CD4-positive, alpha-beta T cell (primary cell): ENCODE measurements around the gene CUL7. TPM values are rescaled to one million over a fixed set of nuclear protein-coding genes. Genes with fewer than 3 reads are reported as not detected.
A peak's percentile ranks its signal among the peaks of the same experiment; 100 is the strongest.

Source experiments
- ATAC-seq: fragments of 200-7000 bp; cut with Tn5 transposase; one replicate; pipeline ENCODE4 v1.10.0; 2022; ENCODE audit warnings: mild to moderate bottlenecking; ENCODE audit not compliant: poor library complexity
- CTCF ChIA-PET: fragments of 350-600 bp; sonication (Branson Sonifier 250); formaldehyde crosslinking; loops from one replicate; lab custom pipeline; 2021; ENCODE audit warnings: antibody characterized with exemption, inconsistent platforms; lab: Charles Lee
- POLR2A ChIA-PET: fragments of 350-600 bp; sonication (Branson Sonifier 250); formaldehyde crosslinking; loops from one replicate; lab custom pipeline; 2021; ENCODE audit warnings: antibody characterized with exemption, inconsistent platforms; lab: Charles Lee
- DNase-seq, 14 experiments: peaks; one replicate each; pipeline ENCODE4 v3.0.0-alpha.2; 2013 to 2020; ENCODE audit warnings: mixed read lengths in 2 of 14
- H3K27ac ChIP-seq, 2 donors: one replicate each; pipeline versions ENCODE4 v1.5.1 to v1.7.0; 2013; ENCODE audit warnings: low read length in 2 of 2, low read depth in 1 of 2, mild to moderate bottlenecking in 1 of 2
- H3K27me3 ChIP-seq, 2 experiments: 1 replicate in 1 of 2; 2 replicates in 1 of 2; pipeline versions ENCODE4 v1.6.1 to v1.7.0; 2013; ENCODE audit warnings: low read length in 2 of 2, control low read depth in 1 of 2, mild to moderate bottlenecking in 1 of 2, moderate library complexity in 1 of 2; ENCODE audit not compliant: insufficient read depth in 2 of 2, control insufficient read depth in 1 of 2
- H3K36me3 ChIP-seq: one replicate; pipeline ENCODE4 v1.6.1; 2013; ENCODE audit warnings: low read length, control low read depth; ENCODE audit not compliant: insufficient read depth
- H3K4me1 ChIP-seq: one replicate; pipeline ENCODE4 v1.6.1; 2013; ENCODE audit warnings: low read length, control low read depth; ENCODE audit not compliant: insufficient read depth
- H3K4me3 ChIP-seq: one replicate; pipeline ENCODE4 v1.5.1; 2013; ENCODE audit warnings: mild to moderate bottlenecking, low read length, moderate library complexity
- H3K9me3 ChIP-seq, 2 experiments: 1 replicate in 1 of 2; 2 replicates in 1 of 2; pipeline versions ENCODE4 v1.6.1 to v1.7.0; 2013; ENCODE audit warnings: low read length in 2 of 2, mild to moderate bottlenecking in 2 of 2, control low read depth in 1 of 2, moderate library complexity in 1 of 2; ENCODE audit not compliant: control insufficient read depth in 1 of 2, insufficient read depth in 1 of 2
- H3K27ac Mint-ChIP-seq: one replicate; pipeline ENCODE4 v1.8.0; 2020; ENCODE audit warnings: mixed read lengths
- H3K27me3 Mint-ChIP-seq: one replicate; pipeline ENCODE4 v1.8.0; 2021; ENCODE audit warnings: mixed read lengths
- H3K36me3 Mint-ChIP-seq: one replicate; pipeline ENCODE4 v1.8.0; 2021; ENCODE audit warnings: low read depth, mixed read lengths
- H3K4me1 Mint-ChIP-seq: one replicate; pipeline ENCODE4 v1.8.0; 2021; ENCODE audit warnings: low read depth, mixed read lengths
- H3K4me3 Mint-ChIP-seq: one replicate; pipeline ENCODE4 v1.8.0; 2020; ENCODE audit warnings: mild to moderate bottlenecking, mixed read lengths
- H3K9me3 Mint-ChIP-seq: one replicate; pipeline ENCODE4 v1.8.0; 2020; ENCODE audit warnings: mixed read lengths
- CTCF ChIP-seq: fragments of 200-600 bp; IDR thresholded peaks from one replicate; pipeline ENCODE4 v1.8.0; 2022; ENCODE audit warnings: antibody characterized with exemption, mild to moderate bottlenecking
- intact Hi-C, 2 experiments: fragments of 100-400 bp; cut with DNase I in 1 of 2; cut with micrococcal nuclease in 1 of 2; formaldehyde crosslinking; loops; one replicate each; pipeline versions ENCODE4 v1.15.1 to v1.9.0; 2023 to 2025; cut with DNase I, micrococcal nuclease
- total RNA-seq, 174 experiments: library from RNA in 2 of 174; stranded (reverse) in 2 of 174; gene quantifications; one replicate each; pipeline ENCODE4 v1.2.3 and lab custom pipeline; 2021 to 2026

Gene CUL7
- total RNA-seq, 2 experiments from 2014 or later: 5.9 to 6.9 TPM

- peak within 1 kb of the TSS; percentile 89 for H3K4me3 ChIP-seq
- ChIA-PET CTCF (interaction anchor here (1.4 kb wide), 1 partner anchor 84 kb away, joined by 4 read pairs; no protein-coding TSS in a partner anchor), POLR2A (interaction anchor here (0.5 to 2.2 kb wide), 22 partner anchors 8 to 1273 kb away, joined by 3 to 31 read pairs (median 4); partner anchors contain the start of genes CNPY3, KLHDC3, MEA1 and PEX6)
- H3K4me1 Mint-ChIP-seq: peaks cover 50% of the 10 kb centered on the region
- H3K9me3 Mint-ChIP-seq: no peaks in the 10 kb centered on the region
- H3K36me3 ChIP-seq: peaks cover 28% of the 10 kb centered on the region
- H3K4me1 ChIP-seq: peaks cover 29% of the 10 kb centered on the region
- H3K36me3 Mint-ChIP-seq: peaks cover 59% of the 10 kb centered on the region
- intact Hi-C loops: loop anchor here (1.0 to 10.0 kb wide), 7 partner anchors 44 to 1165 kb away; partner anchors contain the start of genes KLHDC3 (in 1 of the 2), PPP2R5D (in 1 of the 2), SRF (in 1 of the 2) and USP49 (in 1 of the 2)
- peak; percentile 94 to 99 (median 97) for DNase-seq
- H3K9me3 ChIP-seq: no peaks in the 10 kb centered on the region
- no peaks in the 10 kb centered on the region for H3K27me3 Mint-ChIP-seq
- H3K27ac Mint-ChIP-seq: peak within 1 kb of the TSS; percentile 96
- peak; percentile 97 for ATAC-seq
- H3K4me3 Mint-ChIP-seq: peak within 1 kb of the TSS; percentile 91
- H3K27me3 ChIP-seq: no peaks in the 10 kb centered on the region
- peak within 1 kb of the TSS; percentile 85 to 95 for H3K27ac ChIP-seq
- TF ChIP-seq CTCF: no peak
These were observed 5.8 kb upstream of the CUL7 start, which contains the start of the genes KLC4 and MRPL2 for GRCh38 chr6:43059168-43060033. Gene KLC4, plus strand, starts transcription at chr6:43059631. Its CDS starts 1,705 bp downstream, at chr6:43061336. Gene MRPL2, minus strand, starts transcription at chr6:43059434. Its CDS starts 53 bp downstream, at chr6:43059381.

- DNase-seq (no peak), ATAC-seq (no peak)
- Histone ChIP-seq H3K4me3 (peak overlapping the region; percentile 89), H3K27ac (peak overlapping the region; percentile 85 to 95), H3K4me1 (peaks cover 38% of the 10 kb centered on the region), H3K36me3 (peaks cover 28% of the 10 kb centered on the region), H3K9me3 (no peaks in the 10 kb centered on the region), H3K27me3 (no peaks in the 10 kb centered on the region)
- intact Hi-C loops: loop anchor here in 1 of 2 experiments (2.0 to 10.0 kb wide), 4 partner anchors 112 to 1164 kb away; partner anchors contain the start of genes SRF and USP49
- H3K36me3 Mint-ChIP-seq: peaks cover 59% of the 10 kb centered on the region
- ChIA-PET CTCF (no interaction called here), POLR2A (interaction anchor here (0.7 to 2.2 kb wide), 16 partner anchors 7 to 1272 kb away, joined by 3 to 31 read pairs (median 6); partner anchors contain the start of genes CNPY3, KLHDC3, MEA1 and PEX6)
- no peaks in the 10 kb centered on the region for H3K9me3 Mint-ChIP-seq
- peaks cover 59% of the 10 kb centered on the region for H3K4me1 Mint-ChIP-seq
- no peak for TF ChIP-seq CTCF
- no peaks in the 10 kb centered on the region for H3K27me3 Mint-ChIP-seq
- H3K27ac Mint-ChIP-seq: peak overlapping the region; percentile 96
- H3K4me3 Mint-ChIP-seq: peak overlapping the region; percentile 91
These were observed 4.9 kb upstream of the CUL7 start for GRCh38 chr6:43058531-43058930.

- Histone ChIP-seq H3K27me3 (no peaks in the 10 kb centered on the region), H3K27ac (no peak overlapping the region), H3K4me3 (no peak overlapping the region), H3K36me3 (peaks cover 23% of the 10 kb centered on the region), H3K4me1 (peaks cover 57% of the 10 kb centered on the region), H3K9me3 (no peaks in the 10 kb centered on the region)
- Mint-ChIP-seq H3K27ac (peak overlapping the region; percentile 58), H3K4me1 (peaks cover 75% of the 10 kb centered on the region), H3K4me3 (peak overlapping the region; percentile 63), H3K27me3 (no peaks in the 10 kb centered on the region), H3K36me3 (peaks cover 62% of the 10 kb centered on the region), H3K9me3 (no peaks in the 10 kb centered on the region)
- no peak for DNase-seq
- no peak for TF ChIP-seq CTCF
- CTCF ChIA-PET: no interaction called here
- intact Hi-C loops: loop anchor here in 1 of 2 experiments (10.0 kb wide), 1 partner anchor 1161 kb away; the partner anchor contains the start of gene USP49
- POLR2A ChIA-PET: interaction anchor here (1.2 kb wide), 1 partner anchor 35 kb away, joined by 3 read pairs; the partner anchor contains the start of gene RRP36
- ATAC-seq: no peak
These were observed 2.3 kb upstream of the CUL7 start for GRCh38 chr6:43055966-43056365.
